RWPE1 (cell line): ENCODE data around the gene CNOT1.

Experiments used
- CTCF ChIA-PET: fragments of 350-600 bp; sonication (Branson Sonifier 250); formaldehyde crosslinking; extraction: SDS; loops from one replicate; lab custom pipeline; 2021; lab: Yijun Ruan, JAX
- POLR2A ChIA-PET: fragments of 400-600 bp; formaldehyde crosslinking; extraction: SDS; loops from one replicate; lab custom pipeline; 2020; ENCODE audit warnings: antibody characterized with exemption; ENCODE audit not compliant: low non-redundant PET; lab: Yijun Ruan, JAX
- DNase-seq: peaks from one replicate; pipeline ENCODE4 v3.0.0; 2012; ENCODE audit warnings: low spot score
- H3K27ac ChIP-seq: fragments of 450-650 bp; 2 replicates; pipeline ENCODE4 v1.5.1; 2017
- CTCF ChIP-seq: fragments of 450-650 bp; conservative IDR thresholded peaks from 2 replicates; pipeline ENCODE4 v1.5.1; 2017; ENCODE audit warnings: low read depth, mild to moderate bottlenecking

Gene CNOT1

GRCh38 chr16:58629733-58630640, at the start of gene CNOT1:
Gene CNOT1, minus strand, starts transcription at chr16:58629826. Its CDS starts 30,489 bp downstream, at chr16:58599337.
- ChIA-PET POLR2A (no interaction called here), CTCF (no interaction called here)
- DNase-seq: peak; percentile 99
- no peak for TF ChIP-seq CTCF
- peak within 1 kb of the TSS; percentile 91 for H3K27ac ChIP-seq

GRCh38 chr16:58678716-58679115, 49.1 kb upstream of the CNOT1 start:
- ChIA-PET CTCF (interaction anchor here (0.5 to 2.6 kb wide), 7 partner anchors 8 to 482 kb away, joined by 3 to 19 read pairs (median 3); no protein-coding TSS in a partner anchor), POLR2A (no interaction called here)
- DNase-seq: no peak
- TF ChIP-seq CTCF: no peak
- H3K27ac ChIP-seq: no peak overlapping the region

GRCh38 chr16:58678269-58678668, 48.6 kb upstream of the CNOT1 start:
- no peak for DNase-seq
- TF ChIP-seq CTCF: no peak
- ChIA-PET POLR2A (interaction anchor here (0.6 kb wide), 1 partner anchor 75 kb away, joined by 3 read pairs; no protein-coding TSS in a partner anchor), CTCF (interaction anchor here (0.6 to 2.6 kb wide), 4 partner anchors 76 to 481 kb away, joined by 3 to 19 read pairs (median 4); no protein-coding TSS in a partner anchor)
- H3K27ac ChIP-seq: no peak overlapping the region

- TF ChIP-seq CTCF: no peak
- CTCF ChIA-PET: no interaction called here
- DNase-seq: no peak
- POLR2A ChIA-PET: no interaction called here
- no peak overlapping the region for H3K27ac ChIP-seq
These were observed 41.4 kb upstream of the CNOT1 start for GRCh38 chr16:58670946-58671583.

- CTCF ChIA-PET: interaction anchor here (0.6 kb wide), 1 partner anchor 174 kb away, joined by 3 read pairs; no protein-coding TSS in a partner anchor
- no peak for DNase-seq
- no peak overlapping the region for H3K27ac ChIP-seq
- POLR2A ChIA-PET: no interaction called here
- TF ChIP-seq CTCF: no peak
These were observed 40.6 kb upstream of the CNOT1 start for GRCh38 chr16:58670177-58670576.

- TF ChIP-seq CTCF: no peak
- DNase-seq: no peak
- POLR2A ChIA-PET: no interaction called here
- CTCF ChIA-PET: no interaction called here
- H3K27ac ChIP-seq: no peak overlapping the region
These were observed 35.6 kb upstream of the CNOT1 start for GRCh38 chr16:58665200-58665599.
